ENCODE data around the gene MICU1. TPM values are rescaled to one million over a fixed set of nuclear protein-coding genes. Genes with fewer than 3 reads are reported as not detected.

Gene MICU1, protein sequence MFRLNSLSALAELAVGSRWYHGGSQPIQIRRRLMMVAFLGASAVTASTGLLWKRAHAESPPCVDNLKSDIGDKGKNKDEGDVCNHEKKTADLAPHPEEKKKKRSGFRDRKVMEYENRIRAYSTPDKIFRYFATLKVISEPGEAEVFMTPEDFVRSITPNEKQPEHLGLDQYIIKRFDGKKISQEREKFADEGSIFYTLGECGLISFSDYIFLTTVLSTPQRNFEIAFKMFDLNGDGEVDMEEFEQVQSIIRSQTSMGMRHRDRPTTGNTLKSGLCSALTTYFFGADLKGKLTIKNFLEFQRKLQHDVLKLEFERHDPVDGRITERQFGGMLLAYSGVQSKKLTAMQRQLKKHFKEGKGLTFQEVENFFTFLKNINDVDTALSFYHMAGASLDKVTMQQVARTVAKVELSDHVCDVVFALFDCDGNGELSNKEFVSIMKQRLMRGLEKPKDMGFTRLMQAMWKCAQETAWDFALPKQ
- total RNA-seq, result 47.9 and 57.9 TPM in 2 replicates

DNA sequence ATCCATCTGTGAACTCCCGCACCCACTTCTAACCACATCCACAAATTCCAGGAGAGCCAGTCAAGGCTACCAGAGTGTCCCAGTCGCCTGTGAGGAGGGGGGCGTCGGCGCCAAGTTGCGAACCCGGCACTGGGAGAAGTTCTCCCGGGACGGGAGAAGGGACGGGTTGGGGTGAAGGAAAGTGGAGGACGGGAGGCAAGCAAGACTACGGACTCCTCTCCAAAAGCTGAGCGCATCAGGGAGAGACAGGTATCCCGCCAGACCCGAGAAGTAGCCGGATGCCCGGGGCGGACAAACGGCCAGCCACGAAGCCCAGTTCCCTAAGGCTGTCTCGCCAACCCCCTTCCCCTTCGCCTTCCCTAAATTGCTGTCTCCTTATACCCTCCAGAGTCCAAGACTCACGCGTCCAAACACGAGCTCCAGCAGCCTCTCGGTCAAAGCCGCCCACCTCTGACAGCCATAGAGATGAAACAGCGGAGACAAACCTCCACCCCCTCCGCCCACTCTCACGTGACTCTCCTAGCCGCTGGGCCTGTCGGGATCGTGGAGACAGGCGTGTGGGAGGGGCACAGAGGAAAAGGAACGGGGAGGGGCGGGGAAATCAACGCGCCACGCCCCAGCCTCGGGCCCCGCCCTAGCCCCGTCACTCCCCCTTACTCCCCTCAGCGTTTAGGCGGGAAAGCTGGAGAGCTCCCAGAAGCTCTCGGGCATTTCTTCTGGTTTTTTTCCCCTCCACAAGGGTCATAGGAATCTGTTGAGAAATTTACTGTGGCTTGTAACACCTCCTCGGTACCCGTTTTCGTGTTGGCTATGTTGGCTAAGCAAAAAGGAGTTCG, at the start of gene MICU1:
Gene MICU1, minus strand, starts transcription at position 472 of the 836 bp plus-strand sequence. CDS start 59,286 bp downstream, outside the sequence.

DNA sequence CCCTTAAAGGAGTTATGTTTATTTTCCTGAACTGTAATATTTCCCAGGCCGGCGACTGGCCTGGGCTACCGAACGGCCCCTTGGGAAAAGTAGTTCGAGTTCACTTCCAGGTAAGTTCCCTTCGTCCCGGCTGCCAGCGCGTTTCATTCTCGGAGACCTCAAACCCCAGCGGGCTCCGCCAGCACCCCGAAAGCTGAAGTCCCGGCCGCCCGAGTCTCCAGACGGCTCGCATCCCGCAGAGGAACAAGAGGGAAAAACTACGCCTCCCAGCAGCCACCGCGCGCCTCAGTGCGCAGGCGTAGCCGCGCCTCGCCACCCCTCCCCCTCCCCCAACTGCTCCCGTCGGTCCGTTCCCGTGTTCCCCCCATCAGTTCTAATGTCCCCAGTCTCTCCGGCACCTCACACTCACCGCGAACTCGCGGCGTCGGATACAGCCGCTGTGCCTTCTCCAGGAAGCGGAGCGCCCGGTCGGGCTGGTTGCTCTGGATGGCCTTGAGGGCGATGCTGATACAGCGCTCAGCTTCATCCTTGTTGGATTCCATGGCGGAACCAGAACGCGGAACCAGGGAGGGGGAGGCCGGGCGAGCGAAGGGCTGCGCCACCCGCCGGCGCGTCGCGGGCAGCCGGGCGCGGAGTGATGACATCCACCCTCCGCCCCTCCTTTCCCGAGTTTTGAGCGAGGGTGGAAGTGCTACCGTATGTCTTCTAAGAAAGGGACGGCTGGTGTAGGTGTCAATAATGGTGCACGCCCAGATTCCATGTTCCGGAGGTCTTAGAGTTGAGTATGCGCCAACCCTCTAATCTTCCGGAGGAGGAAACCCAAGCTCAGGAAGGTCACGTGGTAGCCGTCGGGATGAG, 271.3 kb downstream of the MICU1 start, which contains the start of gene DNAJB12:
Gene DNAJB12, minus strand, starts transcription at position 564 of the 858 bp plus-strand sequence. Its CDS starts 22 bp downstream, at position 542.

Other genes with a start within 250 kb of the MICU1 start
- 27.1 and 41.9 TPM in 2 replicates for gene MCU, start 66.1 kb upstream of the MICU1 start, total RNA-seq